Measurements from ENCODE around the gene FAM20A. TPM values are rescaled to one million over a fixed set of nuclear protein-coding genes. Genes with fewer than 3 reads are reported as not detected.

Gene FAM20A
- total RNA-seq, 1 donor: 63.3 TPM

DNA sequence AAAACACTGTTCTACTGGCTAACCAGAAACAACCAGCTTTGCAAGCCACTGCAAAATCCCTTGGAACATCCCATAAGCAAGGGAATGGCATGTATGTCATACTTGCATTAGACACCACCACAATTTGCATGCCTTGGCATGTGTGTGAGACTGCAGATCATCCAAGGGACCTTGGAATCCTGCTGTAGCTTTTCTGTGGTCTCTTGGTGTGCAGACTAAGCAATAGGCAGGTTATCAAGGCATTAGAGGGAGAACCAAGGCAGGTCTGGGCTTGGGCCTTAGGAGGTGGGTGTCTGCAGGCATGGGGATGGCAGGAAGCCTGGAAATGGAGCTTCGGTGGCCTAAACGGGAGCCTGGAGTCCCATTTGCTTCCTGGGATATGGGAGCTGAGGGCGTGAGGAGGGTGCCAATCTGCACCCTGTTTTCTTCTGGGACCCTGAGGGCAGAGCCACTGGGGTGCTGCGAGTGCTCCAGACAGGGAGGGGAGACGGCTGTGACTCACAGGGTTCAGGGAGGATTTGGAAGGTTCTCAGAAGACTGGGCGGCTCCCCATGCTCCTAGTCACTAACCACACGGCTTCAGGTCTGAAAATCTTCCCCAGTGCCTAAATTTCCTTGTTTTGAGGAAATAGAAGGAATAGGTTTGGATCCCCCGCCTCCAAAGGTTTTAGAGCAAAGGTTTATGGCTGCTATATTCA, 36.6 kb downstream of the FAM20A start:
- H3K4me2 ChIP-seq (ENCODE audit: insufficient read depth, low read length): no peak overlapping the region
- no peaks in the 10 kb centered on the region for H3K36me3 ChIP-seq (ENCODE audit: insufficient read depth, low read length)
- no peak overlapping the region for H2AFZ ChIP-seq (ENCODE audit: low read length)
- no peak for DNase-seq (ENCODE audit: insufficient read length, low spot score, missing footprints)
- TF ChIP-seq, protein P1, sequence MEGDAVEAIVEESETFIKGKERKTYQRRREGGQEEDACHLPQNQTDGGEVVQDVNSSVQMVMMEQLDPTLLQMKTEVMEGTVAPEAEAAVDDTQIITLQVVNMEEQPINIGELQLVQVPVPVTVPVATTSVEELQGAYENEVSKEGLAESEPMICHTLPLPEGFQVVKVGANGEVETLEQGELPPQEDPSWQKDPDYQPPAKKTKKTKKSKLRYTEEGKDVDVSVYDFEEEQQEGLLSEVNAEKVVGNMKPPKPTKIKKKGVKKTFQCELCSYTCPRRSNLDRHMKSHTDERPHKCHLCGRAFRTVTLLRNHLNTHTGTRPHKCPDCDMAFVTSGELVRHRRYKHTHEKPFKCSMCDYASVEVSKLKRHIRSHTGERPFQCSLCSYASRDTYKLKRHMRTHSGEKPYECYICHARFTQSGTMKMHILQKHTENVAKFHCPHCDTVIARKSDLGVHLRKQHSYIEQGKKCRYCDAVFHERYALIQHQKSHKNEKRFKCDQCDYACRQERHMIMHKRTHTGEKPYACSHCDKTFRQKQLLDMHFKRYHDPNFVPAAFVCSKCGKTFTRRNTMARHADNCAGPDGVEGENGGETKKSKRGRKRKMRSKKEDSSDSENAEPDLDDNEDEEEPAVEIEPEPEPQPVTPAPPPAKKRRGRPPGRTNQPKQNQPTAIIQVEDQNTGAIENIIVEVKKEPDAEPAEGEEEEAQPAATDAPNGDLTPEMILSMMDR (IDR thresholded peaks at IDR 0.05; ENCODE audit: extremely low read depth, low read depth, low read length): no peak
- no peaks in the 10 kb centered on the region for H3K79me2 ChIP-seq (ENCODE audit: insufficient read depth, low read length)
- H3K9me3 ChIP-seq (ENCODE audit: low read depth, low read length): no peaks in the 10 kb centered on the region
- no peaks in the 10 kb centered on the region for H4K20me1 ChIP-seq (ENCODE audit: insufficient read depth, low read length)
- H3K27ac ChIP-seq (ENCODE audit: low read depth, low read length): no peak overlapping the region
- H3K27me3 ChIP-seq (ENCODE audit: insufficient read depth, low read length): no peaks in the 10 kb centered on the region
- no peak overlapping the region for H3K4me3 ChIP-seq (ENCODE audit: insufficient read depth, low read length)
- H3K4me1 ChIP-seq (ENCODE audit: insufficient read depth, low read length): no peaks in the 10 kb centered on the region

DNA sequence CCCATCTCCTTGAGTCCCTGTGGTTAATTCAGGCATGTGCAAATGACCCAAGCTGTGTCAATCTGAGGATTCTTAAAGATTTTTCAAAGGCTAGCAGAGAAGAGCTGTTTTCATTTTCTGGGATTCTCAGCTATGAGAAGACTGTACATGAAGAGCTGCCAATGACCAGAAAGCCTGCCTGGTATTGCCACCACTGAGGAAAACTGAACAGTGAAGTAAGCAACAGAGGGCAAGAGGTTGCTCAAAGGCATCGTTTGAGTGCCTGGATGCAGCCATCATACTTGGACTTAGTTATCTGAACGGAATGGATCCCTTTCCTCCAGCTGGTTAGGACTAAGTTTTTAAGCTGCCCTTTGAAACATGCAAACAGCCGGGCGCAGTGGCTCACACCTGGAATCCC, 38.4 kb downstream of the FAM20A start:
- no peak for DNase-seq (ENCODE audit: insufficient read length, low spot score, missing footprints)
- Histone ChIP-seq H4K20me1 (ENCODE audit: insufficient read depth, low read length) (peaks cover 4% of the 10 kb centered on the region), H3K4me3 (ENCODE audit: insufficient read depth, low read length) (no peak overlapping the region), H3K4me1 (ENCODE audit: insufficient read depth, low read length) (no peaks in the 10 kb centered on the region), H2AFZ (ENCODE audit: low read length) (no peak overlapping the region), H3K4me2 (ENCODE audit: insufficient read depth, low read length) (no peak overlapping the region), H3K27me3 (ENCODE audit: insufficient read depth, low read length) (no peaks in the 10 kb centered on the region), H3K36me3 (ENCODE audit: insufficient read depth, low read length) (no peaks in the 10 kb centered on the region), H3K9me3 (ENCODE audit: low read depth, low read length) (no peaks in the 10 kb centered on the region), H3K27ac (ENCODE audit: low read depth, low read length) (no peak overlapping the region), H3K79me2 (ENCODE audit: insufficient read depth, low read length) (no peaks in the 10 kb centered on the region)
- TF ChIP-seq, protein P1 (IDR thresholded peaks at IDR 0.05; ENCODE audit: extremely low read depth, low read depth, low read length): no peak

DNA sequence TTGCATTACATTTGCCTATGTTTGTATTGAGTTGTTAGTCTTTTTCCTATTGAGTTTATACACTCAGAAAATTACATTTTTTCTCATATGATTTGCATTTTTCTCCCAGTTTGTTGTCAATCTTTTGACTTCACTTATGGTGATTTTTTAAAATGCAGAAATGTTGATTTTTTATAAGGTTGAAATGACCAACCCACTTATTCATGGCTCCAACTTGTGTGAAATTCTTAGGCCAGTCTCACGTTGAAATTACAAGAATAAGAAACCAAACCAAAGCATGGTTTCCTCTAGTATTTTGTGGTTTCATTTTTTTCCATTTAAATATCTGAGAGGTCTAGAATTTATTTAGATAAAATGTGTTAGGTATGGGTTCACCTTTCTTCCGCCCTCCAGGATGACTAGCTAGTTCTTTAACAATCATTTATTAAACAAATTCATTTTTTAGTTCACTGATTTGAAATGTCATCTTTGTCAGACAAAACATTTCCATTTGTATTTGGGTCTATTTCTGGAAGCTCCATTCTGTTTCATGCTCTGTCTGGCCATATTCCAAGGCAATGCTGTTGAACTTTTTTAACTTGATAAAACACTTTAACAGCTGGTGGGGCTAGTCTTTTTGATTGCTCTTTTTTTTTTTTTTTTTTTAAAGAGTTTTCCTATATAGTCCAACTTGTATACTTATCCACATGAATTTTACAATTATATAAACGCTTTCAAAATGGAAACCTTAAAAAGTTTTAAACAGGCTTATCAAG, 40.0 kb downstream of the FAM20A start:
- Histone ChIP-seq H3K9me3 (ENCODE audit: low read depth, low read length) (no peaks in the 10 kb centered on the region), H3K27ac (ENCODE audit: low read depth, low read length) (no peak overlapping the region), H4K20me1 (ENCODE audit: insufficient read depth, low read length) (peaks cover 6% of the 10 kb centered on the region), H3K79me2 (ENCODE audit: insufficient read depth, low read length) (no peaks in the 10 kb centered on the region), H3K36me3 (ENCODE audit: insufficient read depth, low read length) (no peaks in the 10 kb centered on the region), H3K4me3 (ENCODE audit: insufficient read depth, low read length) (no peak overlapping the region), H3K27me3 (ENCODE audit: insufficient read depth, low read length) (no peaks in the 10 kb centered on the region), H3K4me1 (ENCODE audit: insufficient read depth, low read length) (no peaks in the 10 kb centered on the region), H3K4me2 (ENCODE audit: insufficient read depth, low read length) (no peak overlapping the region), H2AFZ (ENCODE audit: low read length) (no peak overlapping the region)
- DNase-seq (ENCODE audit: insufficient read length, low spot score, missing footprints): no peak
- TF ChIP-seq, protein P1 (IDR thresholded peaks at IDR 0.05; ENCODE audit: extremely low read depth, low read depth, low read length): no peak

DNA sequence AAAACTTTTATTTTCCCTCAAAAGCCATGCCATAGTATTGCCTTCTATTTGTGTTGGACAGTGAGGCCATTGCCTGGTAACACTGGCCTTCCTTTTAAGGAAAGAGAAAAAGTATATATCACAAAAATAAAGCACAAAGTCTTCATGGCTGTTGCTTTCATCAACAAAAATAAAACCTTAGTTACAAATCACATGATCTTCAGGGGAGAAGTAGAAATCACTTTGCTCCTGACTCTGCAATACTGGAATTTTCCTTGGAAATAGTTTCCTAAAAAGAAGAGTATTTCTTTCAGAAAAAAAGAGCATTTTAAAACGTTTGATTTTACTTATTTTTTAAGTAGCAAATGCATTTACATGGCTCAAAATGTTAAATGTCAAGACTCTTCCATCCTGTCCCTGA, 41.9 kb downstream of the FAM20A start:
- Histone ChIP-seq H3K27ac (ENCODE audit: low read depth, low read length) (no peak overlapping the region), H2AFZ (ENCODE audit: low read length) (no peak overlapping the region), H3K27me3 (ENCODE audit: insufficient read depth, low read length) (no peaks in the 10 kb centered on the region), H3K4me1 (ENCODE audit: insufficient read depth, low read length) (no peaks in the 10 kb centered on the region), H3K4me2 (ENCODE audit: insufficient read depth, low read length) (no peak overlapping the region), H3K4me3 (ENCODE audit: insufficient read depth, low read length) (no peak overlapping the region), H3K79me2 (ENCODE audit: insufficient read depth, low read length) (no peaks in the 10 kb centered on the region), H4K20me1 (ENCODE audit: insufficient read depth, low read length) (peaks cover 11% of the 10 kb centered on the region), H3K9me3 (ENCODE audit: low read depth, low read length) (no peaks in the 10 kb centered on the region), H3K36me3 (ENCODE audit: insufficient read depth, low read length) (peaks cover 12% of the 10 kb centered on the region)
- TF ChIP-seq, protein P1 (IDR thresholded peaks at IDR 0.05; ENCODE audit: extremely low read depth, low read depth, low read length): no peak
- no peak for DNase-seq (ENCODE audit: insufficient read length, low spot score, missing footprints)
